Breast epithelium (tissue), 3 donors: Measurements from ENCODE around the gene ANAPC7.

Experiments used
- CTCF ChIP-seq, 3 donors: fragments of 450-650 bp; IDR thresholded peaks; one replicate each; pipeline ENCODE4 v1.5.1; 2016 to 2017; ENCODE audit warnings: antibody characterized with exemption in 3 of 3, mild to moderate bottlenecking in 3 of 3, moderate library complexity in 3 of 3
- POLR2A ChIP-seq: fragments of 450-650 bp; IDR thresholded peaks from one replicate; pipeline ENCODE4 v1.6.1; 2016; ENCODE audit warnings: antibody characterized with exemption, mild to moderate bottlenecking, moderate library complexity
- POLR2AphosphoS5 ChIP-seq, 3 donors: sonication (generic); formaldehyde crosslinking; IDR thresholded peaks; one replicate each; pipeline ENCODE4 v1.6.1; 2017; ENCODE audit warnings: antibody characterized with exemption in 3 of 3

DNA sequence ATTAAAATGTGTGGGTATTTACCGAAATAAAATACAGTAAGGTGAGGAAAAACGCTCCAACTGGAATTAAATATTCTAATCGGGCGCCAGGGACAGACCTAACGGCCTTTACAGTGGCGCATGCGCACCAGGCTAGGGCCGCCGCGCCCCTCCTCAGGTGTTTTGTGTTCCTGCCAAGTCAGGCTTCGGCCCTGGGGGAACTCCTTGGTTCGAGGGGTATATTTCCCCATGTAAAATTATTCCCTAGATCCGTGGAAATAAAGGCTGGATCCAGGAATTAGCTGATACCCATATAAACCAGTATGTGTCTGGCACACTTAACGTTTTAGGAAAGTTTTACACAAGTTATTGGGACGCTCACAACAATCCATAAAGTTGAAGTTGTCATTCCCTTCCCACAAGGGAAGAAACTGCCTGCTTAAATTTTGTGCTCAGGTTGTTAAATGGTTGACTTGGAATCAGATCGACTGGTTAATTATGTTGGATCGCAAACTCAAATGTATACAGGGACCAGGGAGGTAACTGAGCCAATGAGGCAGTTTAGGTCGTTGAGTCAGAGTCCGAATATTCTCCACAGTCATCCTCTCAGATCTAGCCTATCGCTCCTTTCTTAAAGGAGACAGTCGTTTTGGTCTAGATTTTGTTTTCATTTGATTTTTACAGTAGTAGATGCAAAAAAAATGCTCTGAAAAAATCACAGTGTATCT is 621 bp upstream of the ANAPC7 start:
- peak in 1 of 3 donors; percentile 19 for TF ChIP-seq CTCF (IDR thresholded peaks at IDR 0.05)
- TF ChIP-seq POLR2AphosphoS5 (IDR thresholded peaks at IDR 0.05) = no peak
- no peak for TF ChIP-seq POLR2A
